Calu3 (cell line): Measurements from ENCODE around the gene AIM2. TPM values are rescaled to one million over a fixed set of nuclear protein-coding genes. Genes with fewer than 3 reads are reported as not detected.

Experiments
- BruUV-seq: library from RNA; stranded (reverse); fragments of 400-500 nt; replicated peaks from 2 replicates; lab custom pipeline; 2021; lab: Mats Ljungman, UMichigan
- CTCF ChIA-PET: fragments of 300-600 bp; sonication (Branson Sonifier 250); formaldehyde crosslinking; loops from one replicate; lab custom pipeline; 2022; ENCODE audit warnings: antibody characterized with exemption; lab: Charles Lee
- DNase-seq: peaks from one replicate; pipeline ENCODE4 v3.0.0; 2022
- H3K27ac Mint-ChIP-seq: one replicate; pipeline ENCODE4 v1.8.0; 2022; ENCODE audit warnings: mixed read lengths; ENCODE audit not compliant: unreplicated experiment
- H3K27me3 Mint-ChIP-seq: one replicate; pipeline ENCODE4 v1.8.0; 2022; ENCODE audit warnings: mixed read lengths; ENCODE audit not compliant: unreplicated experiment
- H3K36me3 Mint-ChIP-seq: one replicate; pipeline ENCODE4 v1.8.0; 2022; ENCODE audit warnings: mild to moderate bottlenecking, moderate library complexity, mixed read lengths; ENCODE audit not compliant: insufficient read depth, unreplicated experiment
- H3K4me1 Mint-ChIP-seq: one replicate; pipeline ENCODE4 v1.8.0; 2022; ENCODE audit warnings: mild to moderate bottlenecking, low read depth, mixed read lengths; ENCODE audit not compliant: unreplicated experiment
- H3K4me3 Mint-ChIP-seq: one replicate; pipeline ENCODE4 v1.8.0; 2022; ENCODE audit warnings: mild to moderate bottlenecking, low read depth, moderate library complexity, mixed read lengths; ENCODE audit not compliant: unreplicated experiment
- H3K9me3 Mint-ChIP-seq: one replicate; pipeline ENCODE4 v1.8.0; 2022; ENCODE audit warnings: low read depth, mixed read lengths; ENCODE audit not compliant: unreplicated experiment
- intact Hi-C: fragments of 100-400 bp; cut with micrococcal nuclease; formaldehyde crosslinking; loops from one replicate; pipeline ENCODE4 v1.10.0; 2022; ENCODE audit not compliant: unreplicated experiment
- total RNA-seq: library from RNA; stranded (reverse); gene quantifications from 2 replicates; pipeline ENCODE4 v1.2.3, GENCODE V29; 2022
- TF ChIP-seq, protein P1 (sequence below): fragments of 200-600 bp; IDR thresholded peaks from one replicate; pipeline ENCODE4 v1.8.0; 2022; ENCODE audit warnings: antibody characterized with exemption; ENCODE audit not compliant: unreplicated experiment

AIM2 gene
- total RNA-seq, 1 experiment from 2014 or later = not detected

GRCh38 chr1:159077120-159077961 lies 775 bp upstream of the AIM2 start:
- DNase-seq = no peak
- no peak overlapping the region for H3K27ac Mint-ChIP-seq
- H3K4me3 Mint-ChIP-seq = no peak overlapping the region
- no peaks in the 10 kb centered on the region for H3K36me3 Mint-ChIP-seq
- no peaks in the 10 kb centered on the region for H3K4me1 Mint-ChIP-seq
- TF ChIP-seq, protein P1, sequence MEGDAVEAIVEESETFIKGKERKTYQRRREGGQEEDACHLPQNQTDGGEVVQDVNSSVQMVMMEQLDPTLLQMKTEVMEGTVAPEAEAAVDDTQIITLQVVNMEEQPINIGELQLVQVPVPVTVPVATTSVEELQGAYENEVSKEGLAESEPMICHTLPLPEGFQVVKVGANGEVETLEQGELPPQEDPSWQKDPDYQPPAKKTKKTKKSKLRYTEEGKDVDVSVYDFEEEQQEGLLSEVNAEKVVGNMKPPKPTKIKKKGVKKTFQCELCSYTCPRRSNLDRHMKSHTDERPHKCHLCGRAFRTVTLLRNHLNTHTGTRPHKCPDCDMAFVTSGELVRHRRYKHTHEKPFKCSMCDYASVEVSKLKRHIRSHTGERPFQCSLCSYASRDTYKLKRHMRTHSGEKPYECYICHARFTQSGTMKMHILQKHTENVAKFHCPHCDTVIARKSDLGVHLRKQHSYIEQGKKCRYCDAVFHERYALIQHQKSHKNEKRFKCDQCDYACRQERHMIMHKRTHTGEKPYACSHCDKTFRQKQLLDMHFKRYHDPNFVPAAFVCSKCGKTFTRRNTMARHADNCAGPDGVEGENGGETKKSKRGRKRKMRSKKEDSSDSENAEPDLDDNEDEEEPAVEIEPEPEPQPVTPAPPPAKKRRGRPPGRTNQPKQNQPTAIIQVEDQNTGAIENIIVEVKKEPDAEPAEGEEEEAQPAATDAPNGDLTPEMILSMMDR = no peak
- intact Hi-C loops = loop anchor here (10.0 kb wide), 2 partner anchors 363 to 1113 kb away; no protein-coding TSS in a partner anchor
- BruUV-seq = no TSS peak
- no peaks in the 10 kb centered on the region for H3K9me3 Mint-ChIP-seq
- CTCF ChIA-PET = no interaction called here
- H3K27me3 Mint-ChIP-seq = peaks cover 39% of the 10 kb centered on the region

GRCh38 chr1:159071970-159072582 lies 4.5 kb downstream of the AIM2 start:
- intact Hi-C loops = loop anchor here (1.0 to 10.0 kb wide), 8 partner anchors 73 to 1107 kb away; no protein-coding TSS in a partner anchor
- CTCF ChIA-PET = interaction anchor here (1.6 kb wide), 1 partner anchor 868 kb away, joined by 4 read pairs; no protein-coding TSS in a partner anchor
- no TSS peak for BruUV-seq
- TF ChIP-seq, protein P1 = peak; percentile 72
- Mint-ChIP-seq H3K36me3 (no peaks in the 10 kb centered on the region), H3K9me3 (no peaks in the 10 kb centered on the region), H3K27ac (no peak overlapping the region), H3K27me3 (peaks cover 7% of the 10 kb centered on the region), H3K4me3 (no peak overlapping the region), H3K4me1 (no peaks in the 10 kb centered on the region)
- DNase-seq = peak; percentile 12

- Mint-ChIP-seq H3K4me1 (no peaks in the 10 kb centered on the region), H3K27ac (no peak overlapping the region), H3K36me3 (no peaks in the 10 kb centered on the region), H3K4me3 (no peak overlapping the region), H3K27me3 (no peaks in the 10 kb centered on the region), H3K9me3 (no peaks in the 10 kb centered on the region)
- TF ChIP-seq, protein P1 = no peak
- no peak for DNase-seq
- no TSS peak for BruUV-seq
- intact Hi-C loops = no loop called here
- CTCF ChIA-PET = interaction anchor here (0.7 kb wide), 2 partner anchors 9 to 59 kb away, joined by 3 read pairs; partner anchors contain the start of gene IFI16
Measured at GRCh38 chr1:159068886-159069285, 7.7 kb downstream of the AIM2 start.

GRCh38 chr1:159067699-159068621 lies 8.6 kb downstream of the AIM2 start:
- Mint-ChIP-seq H3K4me3 (no peak overlapping the region), H3K36me3 (no peaks in the 10 kb centered on the region), H3K27me3 (no peaks in the 10 kb centered on the region), H3K27ac (no peak overlapping the region), H3K4me1 (no peaks in the 10 kb centered on the region), H3K9me3 (no peaks in the 10 kb centered on the region)
- TF ChIP-seq, protein P1 = no peak
- CTCF ChIA-PET = interaction anchor here (0.7 kb wide), 1 partner anchor 58 kb away, joined by 3 read pairs; the partner anchor contains the start of gene IFI16
- no TSS peak for BruUV-seq
- no peak for DNase-seq
- intact Hi-C loops = no loop called here
